ENCODE measurements around the gene KCNT1. TPM values are rescaled to one million over a fixed set of nuclear protein-coding genes. Genes with fewer than 3 reads are reported as not detected.
A peak's percentile ranks its signal among the peaks of the same experiment; 100 is the strongest.

The KCNT1 gene
- total and polyA plus RNA-seq, 3 donors from 2014 or later = 1.8 to 7.3 (median 5.3) TPM

DNA sequence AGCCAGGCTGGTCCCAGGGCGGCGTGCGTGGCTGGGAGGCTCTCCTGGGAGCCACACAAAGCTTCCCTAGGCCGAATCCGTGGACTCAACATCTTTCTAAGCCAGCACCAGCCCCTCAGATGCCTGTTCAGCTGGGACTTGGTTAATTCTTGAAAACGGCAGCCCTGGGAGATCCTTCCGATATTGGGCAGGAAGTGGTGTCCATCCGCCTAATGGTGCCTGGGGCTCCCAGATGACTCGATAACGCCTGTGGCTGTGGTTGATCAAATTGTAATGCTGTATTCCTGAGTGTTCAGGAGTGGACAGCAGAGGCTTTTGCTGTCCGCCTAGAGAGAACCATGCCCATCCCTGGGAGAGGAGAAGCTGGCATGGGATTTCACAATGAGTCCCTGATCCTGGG, 14.1 kb downstream of the KCNT1 start:
- Histone ChIP-seq H3K9me3 (no peaks in the 10 kb centered on the region), H3K27me3 (no peaks in the 10 kb centered on the region), H3K4me1 (peaks cover 13% of the 10 kb centered on the region), H3K36me3 (ENCODE audit: low read depth, missing control alignments) (no peaks in the 10 kb centered on the region), H3K4me3 (no peak overlapping the region), H3K27ac (no peak overlapping the region)
- DNase-seq = no peak
- 90 to 92% methylated on average over 9 to 11 of the region's 11 CpGs for WGBS, 2 donors
- intact Hi-C loops (cut with DNase I; ENCODE audit: low total_unique reads) = no loop called here
- TF ChIP-seq POLR2A (IDR thresholded peaks at IDR 0.05) = no peak
- TF ChIP-seq, protein P1, sequence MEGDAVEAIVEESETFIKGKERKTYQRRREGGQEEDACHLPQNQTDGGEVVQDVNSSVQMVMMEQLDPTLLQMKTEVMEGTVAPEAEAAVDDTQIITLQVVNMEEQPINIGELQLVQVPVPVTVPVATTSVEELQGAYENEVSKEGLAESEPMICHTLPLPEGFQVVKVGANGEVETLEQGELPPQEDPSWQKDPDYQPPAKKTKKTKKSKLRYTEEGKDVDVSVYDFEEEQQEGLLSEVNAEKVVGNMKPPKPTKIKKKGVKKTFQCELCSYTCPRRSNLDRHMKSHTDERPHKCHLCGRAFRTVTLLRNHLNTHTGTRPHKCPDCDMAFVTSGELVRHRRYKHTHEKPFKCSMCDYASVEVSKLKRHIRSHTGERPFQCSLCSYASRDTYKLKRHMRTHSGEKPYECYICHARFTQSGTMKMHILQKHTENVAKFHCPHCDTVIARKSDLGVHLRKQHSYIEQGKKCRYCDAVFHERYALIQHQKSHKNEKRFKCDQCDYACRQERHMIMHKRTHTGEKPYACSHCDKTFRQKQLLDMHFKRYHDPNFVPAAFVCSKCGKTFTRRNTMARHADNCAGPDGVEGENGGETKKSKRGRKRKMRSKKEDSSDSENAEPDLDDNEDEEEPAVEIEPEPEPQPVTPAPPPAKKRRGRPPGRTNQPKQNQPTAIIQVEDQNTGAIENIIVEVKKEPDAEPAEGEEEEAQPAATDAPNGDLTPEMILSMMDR (IDR thresholded peaks at IDR 0.05) = no peak

DNA sequence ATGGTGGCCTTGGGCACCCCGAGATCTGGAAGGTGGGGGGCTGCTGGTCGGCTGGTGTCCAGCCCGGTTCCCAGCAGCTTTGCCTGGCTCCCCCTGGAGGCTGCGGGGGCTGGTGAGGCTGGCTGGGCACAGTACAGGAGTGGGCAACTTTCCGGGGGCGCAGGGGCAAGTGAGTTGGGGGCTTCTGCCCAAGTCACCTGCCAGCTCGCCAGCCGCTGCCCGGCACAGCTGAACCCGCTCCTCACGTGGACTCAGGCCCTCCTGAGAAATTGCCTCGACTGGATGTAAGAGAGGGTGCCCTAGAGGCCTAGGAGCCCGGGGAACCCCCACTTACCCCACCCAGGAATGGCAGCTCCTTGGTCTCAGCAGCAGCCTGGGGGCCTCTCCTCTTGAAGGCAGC, 15.4 kb downstream of the KCNT1 start:
- H3K9me3 ChIP-seq = no peaks in the 10 kb centered on the region
- H3K4me3 ChIP-seq = no peak overlapping the region
- peaks cover 10% of the 10 kb centered on the region for H3K4me1 ChIP-seq
- H3K36me3 ChIP-seq (ENCODE audit: low read depth, missing control alignments) = no peaks in the 10 kb centered on the region
- no peak for DNase-seq
- intact Hi-C loops (cut with DNase I; ENCODE audit: low total_unique reads) = no loop called here
- no peak overlapping the region for H3K27ac ChIP-seq
- WGBS, 2 donors = 83 to 94% methylated on average over 6 to 12 of the region's 13 CpGs
- TF ChIP-seq POLR2A (IDR thresholded peaks at IDR 0.05) = no peak
- TF ChIP-seq, protein P1 (IDR thresholded peaks at IDR 0.05) = no peak
- no peaks in the 10 kb centered on the region for H3K27me3 ChIP-seq

DNA sequence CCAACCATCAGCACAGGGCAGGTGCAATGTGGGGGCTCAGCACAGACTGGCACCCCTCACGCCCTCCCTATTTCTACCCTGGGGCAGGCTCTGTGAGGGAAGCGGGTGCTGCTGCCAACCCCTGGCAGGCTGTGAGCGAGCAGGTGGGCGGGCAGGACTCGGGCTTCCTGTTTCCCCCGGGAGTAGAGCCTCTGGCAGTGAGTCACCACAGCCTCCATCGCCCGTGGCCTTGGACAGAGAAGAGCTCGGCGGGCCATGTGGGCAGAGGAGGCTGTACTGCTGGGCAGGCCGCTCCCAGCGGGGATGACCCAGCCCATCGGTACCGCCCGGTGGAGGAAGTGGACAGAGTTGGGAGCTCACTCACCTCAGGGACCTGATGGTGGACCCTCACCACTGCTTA, 16.6 kb downstream of the KCNT1 start:
- H3K27me3 ChIP-seq = no peaks in the 10 kb centered on the region
- DNase-seq = peak; percentile 62
- H3K9me3 ChIP-seq = no peaks in the 10 kb centered on the region
- 47 to 51% methylated on average over 11 to 15 of the region's 15 CpGs for WGBS, 2 donors
- peaks cover 2% of the 10 kb centered on the region for H3K4me1 ChIP-seq
- intact Hi-C loops (cut with DNase I; ENCODE audit: low total_unique reads) = no loop called here
- TF ChIP-seq, protein P1 (IDR thresholded peaks at IDR 0.05) = no peak
- TF ChIP-seq POLR2A (IDR thresholded peaks at IDR 0.05) = no peak
- H3K27ac ChIP-seq = no peak overlapping the region
- H3K4me3 ChIP-seq = no peak overlapping the region
- no peaks in the 10 kb centered on the region for H3K36me3 ChIP-seq (ENCODE audit: low read depth, missing control alignments)

DNA sequence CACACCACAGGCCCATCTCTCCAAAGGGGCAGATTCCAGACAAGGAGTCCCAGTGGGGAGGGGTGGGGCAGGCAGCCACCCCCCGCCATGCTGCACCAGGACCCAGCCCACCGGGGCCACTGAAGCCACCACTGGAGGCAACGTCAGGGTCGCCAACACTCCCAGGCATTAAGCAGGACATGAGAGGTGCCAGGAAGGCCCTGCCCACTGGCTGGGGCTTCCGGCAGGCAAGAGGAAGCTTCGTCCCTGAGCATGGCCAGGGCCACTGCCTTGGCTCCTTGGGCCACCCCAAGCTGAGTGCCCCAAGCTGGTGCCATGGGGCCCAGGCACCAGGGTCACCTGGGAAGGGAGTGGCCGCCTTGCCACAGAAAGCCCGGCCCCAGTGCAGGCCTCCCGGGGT, 17.5 kb downstream of the KCNT1 start:
- H3K27me3 ChIP-seq = no peaks in the 10 kb centered on the region

DNA sequence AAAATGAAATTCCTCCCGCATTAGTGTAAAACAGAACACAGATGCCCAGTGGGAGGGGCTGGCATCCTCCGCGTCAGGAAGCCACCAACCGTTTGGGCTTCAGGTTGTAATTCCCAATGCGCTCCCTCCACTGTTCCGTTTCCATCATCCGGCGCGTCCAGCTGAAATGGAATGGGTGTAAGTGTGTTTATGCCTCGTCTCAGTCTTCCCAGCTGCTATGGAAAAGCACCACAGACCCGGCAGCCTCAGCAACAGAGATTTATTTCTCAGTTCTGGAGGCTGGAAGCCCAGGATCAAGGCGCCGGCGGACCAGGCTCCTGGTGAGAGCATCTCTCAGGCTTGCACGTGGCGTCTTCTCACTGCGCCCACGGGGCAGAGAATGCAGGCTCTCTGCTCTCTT, 20.4 kb downstream of the KCNT1 start:
- Histone ChIP-seq H3K36me3 (ENCODE audit: low read depth, missing control alignments) (no peaks in the 10 kb centered on the region), H3K27ac (no peak overlapping the region), H3K27me3 (no peaks in the 10 kb centered on the region), H3K4me3 (no peak overlapping the region), H3K9me3 (no peaks in the 10 kb centered on the region), H3K4me1 (peaks cover 2% of the 10 kb centered on the region)
- TF ChIP-seq, protein P1 (IDR thresholded peaks at IDR 0.05) = no peak
- intact Hi-C loops (cut with DNase I; ENCODE audit: low total_unique reads) = no loop called here
- WGBS, 2 donors = 84 to 87% methylated on average over 18 of the region's 18 CpGs
- DNase-seq = no peak

More for the DNA sequence above, 17.5 kb downstream of the KCNT1 start:
- no peaks in the 10 kb centered on the region for H3K9me3 ChIP-seq
- H3K36me3 ChIP-seq (ENCODE audit: low read depth, missing control alignments) = no peaks in the 10 kb centered on the region
- peaks cover 2% of the 10 kb centered on the region for H3K4me1 ChIP-seq
- 82 to 98% methylated on average over 5 to 9 of the region's 9 CpGs for WGBS, 2 donors
- H3K4me3 ChIP-seq = no peak overlapping the region
- intact Hi-C loops (cut with DNase I; ENCODE audit: low total_unique reads) = no loop called here
- no peak for DNase-seq
- no peak overlapping the region for H3K27ac ChIP-seq
- TF ChIP-seq POLR2A (IDR thresholded peaks at IDR 0.05) = no peak
- TF ChIP-seq, protein P1 (IDR thresholded peaks at IDR 0.05) = no peak
